ENCODE data around the gene ENAH.

Gene ENAH

GRCh38 chr1:225448146-225448805 lies 204.6 kb downstream of the ENAH start:
- H3K27me3 ChIP-seq (ENCODE audit: insufficient read depth, low read length, poor library complexity, severe bottlenecking): no peaks in the 10 kb centered on the region
- no peak overlapping the region for H3K4me2 ChIP-seq (ENCODE audit: low read depth, low read length, poor library complexity, severe bottlenecking)
- H3K9ac ChIP-seq (ENCODE audit: low read depth, low read length, poor library complexity, severe bottlenecking): no peak overlapping the region
- TF ChIP-seq CTCF (conservative IDR thresholded peaks at IDR 0.05; ENCODE audit: low read length): no peak
- no peak for TF ChIP-seq EZH2phosphoT487 (IDR thresholded peaks at IDR 0.05; ENCODE audit: borderline replicate concordance)
- no peaks in the 10 kb centered on the region for H3K9me2 ChIP-seq (replicated peaks; ENCODE audit: low read depth, low read length)
- H2AFZ ChIP-seq (ENCODE audit: low read length): no peak overlapping the region
- H3K36me3 ChIP-seq (ENCODE audit: insufficient read depth, low read length): no peaks in the 10 kb centered on the region
- H4K20me1 ChIP-seq (ENCODE audit: insufficient read depth, low read length, poor library complexity, severe bottlenecking): no peaks in the 10 kb centered on the region
- H3F3A ChIP-seq (ENCODE audit: low read depth): peaks cover 2% of the 10 kb centered on the region; the same call in 1 of the 2 replicates
- H3K9me3 ChIP-seq (ENCODE audit: insufficient read depth, low read depth, low read length): no peaks in the 10 kb centered on the region
- H3K4me3 ChIP-seq (ENCODE audit: low read length, poor library complexity, severe bottlenecking): no peak overlapping the region
- H3K79me2 ChIP-seq (ENCODE audit: insufficient read depth, low read length): no peaks in the 10 kb centered on the region
- peaks cover 48% of the 10 kb centered on the region for H3K4me1 ChIP-seq (ENCODE audit: insufficient read depth, low read length, poor library complexity, severe bottlenecking)

DNA sequence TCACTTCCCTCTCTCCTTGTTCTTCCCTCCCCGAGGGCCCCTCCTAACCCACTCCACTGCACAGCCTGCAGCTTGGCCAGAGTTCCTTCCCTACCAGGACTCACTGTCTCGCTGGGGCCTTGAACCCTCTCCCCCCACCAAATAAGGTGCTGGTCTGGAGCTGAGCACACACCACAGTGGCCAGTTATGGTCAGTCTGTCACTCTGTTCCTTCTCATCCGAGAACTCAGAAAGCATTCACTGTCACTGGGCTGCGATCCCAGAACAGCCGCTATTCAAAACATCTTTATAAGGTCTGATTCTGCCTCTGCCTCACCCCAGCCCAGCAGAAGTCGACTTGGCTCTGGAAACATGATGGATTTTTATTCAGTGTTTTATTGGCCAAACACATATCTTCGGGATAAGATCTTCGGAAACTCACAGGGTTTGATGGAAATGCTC lies 205.3 kb downstream of the ENAH start:
- H2AFZ ChIP-seq (ENCODE audit: low read length): no peak overlapping the region
- H3K9ac ChIP-seq (ENCODE audit: low read depth, low read length, poor library complexity, severe bottlenecking): no peak overlapping the region
- TF ChIP-seq CTCF (conservative IDR thresholded peaks at IDR 0.05; ENCODE audit: low read length): no peak
- TF ChIP-seq EZH2phosphoT487 (IDR thresholded peaks at IDR 0.05; ENCODE audit: borderline replicate concordance): no peak
- H3K79me2 ChIP-seq (ENCODE audit: insufficient read depth, low read length): no peaks in the 10 kb centered on the region
- H3K4me3 ChIP-seq (ENCODE audit: low read length, poor library complexity, severe bottlenecking): no peak overlapping the region
- H3K4me2 ChIP-seq (ENCODE audit: low read depth, low read length, poor library complexity, severe bottlenecking): no peak overlapping the region
- H4K20me1 ChIP-seq (ENCODE audit: insufficient read depth, low read length, poor library complexity, severe bottlenecking): no peaks in the 10 kb centered on the region
- no peaks in the 10 kb centered on the region for H3K9me3 ChIP-seq (ENCODE audit: insufficient read depth, low read depth, low read length)
- H3K36me3 ChIP-seq (ENCODE audit: insufficient read depth, low read length): no peaks in the 10 kb centered on the region
- peaks cover 2% of the 10 kb centered on the region; the same call in 1 of the 2 replicates for H3F3A ChIP-seq (ENCODE audit: low read depth)
- H3K9me2 ChIP-seq (replicated peaks; ENCODE audit: low read depth, low read length): no peaks in the 10 kb centered on the region
- peaks cover 54% of the 10 kb centered on the region for H3K4me1 ChIP-seq (ENCODE audit: insufficient read depth, low read length, poor library complexity, severe bottlenecking)
- no peaks in the 10 kb centered on the region for H3K27me3 ChIP-seq (ENCODE audit: insufficient read depth, low read length, poor library complexity, severe bottlenecking)

- Histone ChIP-seq H3K27me3 (ENCODE audit: insufficient read depth, low read length, poor library complexity, severe bottlenecking) (no peaks in the 10 kb centered on the region), H3F3A (ENCODE audit: low read depth) (peaks cover 2% of the 10 kb centered on the region; the same call in 1 of the 2 replicates), H3K9ac (ENCODE audit: low read depth, low read length, poor library complexity, severe bottlenecking) (no peak overlapping the region), H4K20me1 (ENCODE audit: insufficient read depth, low read length, poor library complexity, severe bottlenecking) (no peaks in the 10 kb centered on the region), H3K4me2 (ENCODE audit: low read depth, low read length, poor library complexity, severe bottlenecking) (no peak overlapping the region), H3K9me3 (ENCODE audit: insufficient read depth, low read depth, low read length) (no peaks in the 10 kb centered on the region), H2AFZ (ENCODE audit: low read length) (no peak overlapping the region), H3K79me2 (ENCODE audit: insufficient read depth, low read length) (no peaks in the 10 kb centered on the region), H3K9me2 (replicated peaks; ENCODE audit: low read depth, low read length) (no peaks in the 10 kb centered on the region), H3K4me3 (ENCODE audit: low read length, poor library complexity, severe bottlenecking) (no peak overlapping the region), H3K4me1 (ENCODE audit: insufficient read depth, low read length, poor library complexity, severe bottlenecking) (peaks cover 57% of the 10 kb centered on the region), H3K36me3 (ENCODE audit: insufficient read depth, low read length) (no peaks in the 10 kb centered on the region)
- TF ChIP-seq EZH2phosphoT487 (IDR thresholded peaks at IDR 0.05; ENCODE audit: borderline replicate concordance) (no peak), CTCF (conservative IDR thresholded peaks at IDR 0.05; ENCODE audit: low read length) (no peak)
Observed at GRCh38 chr1:225446981-225447615, 205.8 kb downstream of the ENAH start.
